ENCODE results near the gene TMCC3.

- TF ChIP-seq, protein P1, sequence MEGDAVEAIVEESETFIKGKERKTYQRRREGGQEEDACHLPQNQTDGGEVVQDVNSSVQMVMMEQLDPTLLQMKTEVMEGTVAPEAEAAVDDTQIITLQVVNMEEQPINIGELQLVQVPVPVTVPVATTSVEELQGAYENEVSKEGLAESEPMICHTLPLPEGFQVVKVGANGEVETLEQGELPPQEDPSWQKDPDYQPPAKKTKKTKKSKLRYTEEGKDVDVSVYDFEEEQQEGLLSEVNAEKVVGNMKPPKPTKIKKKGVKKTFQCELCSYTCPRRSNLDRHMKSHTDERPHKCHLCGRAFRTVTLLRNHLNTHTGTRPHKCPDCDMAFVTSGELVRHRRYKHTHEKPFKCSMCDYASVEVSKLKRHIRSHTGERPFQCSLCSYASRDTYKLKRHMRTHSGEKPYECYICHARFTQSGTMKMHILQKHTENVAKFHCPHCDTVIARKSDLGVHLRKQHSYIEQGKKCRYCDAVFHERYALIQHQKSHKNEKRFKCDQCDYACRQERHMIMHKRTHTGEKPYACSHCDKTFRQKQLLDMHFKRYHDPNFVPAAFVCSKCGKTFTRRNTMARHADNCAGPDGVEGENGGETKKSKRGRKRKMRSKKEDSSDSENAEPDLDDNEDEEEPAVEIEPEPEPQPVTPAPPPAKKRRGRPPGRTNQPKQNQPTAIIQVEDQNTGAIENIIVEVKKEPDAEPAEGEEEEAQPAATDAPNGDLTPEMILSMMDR (IDR thresholded peaks at IDR 0.05; ENCODE audit: low read length) = no peak
- no peak for TF ChIP-seq EZH2 (IDR thresholded peaks at IDR 0.05; ENCODE audit: borderline replicate concordance, low read length)
These were observed 106.0 kb downstream of the TMCC3 start for GRCh38 chr12:94544355-94544754.

Data from OCI-LY1 (cell line).